GM12874 (cell line): ENCODE measurements around the gene CRELD2.

ENCODE experiments used
- CTCF ChIP-seq: IDR thresholded peaks from 2 replicates; pipeline ENCODE4 v1.5.1; 2011; ENCODE audit warnings: low read depth, mild to moderate bottlenecking, control low read depth, low read length, moderate library complexity; ENCODE audit not compliant: insufficient read depth

The CRELD2 gene

GRCh38 chr22:49975543-49976389, 57.3 kb downstream of the CRELD2 start:
- TF ChIP-seq CTCF: no peak

- no peak for TF ChIP-seq CTCF
These were observed 58.2 kb downstream of the CRELD2 start for GRCh38 chr22:49976439-49977175.
